Body of pancreas (tissue), 4 donors: ENCODE data around the gene ANO10. TPM values are rescaled to one million over a fixed set of nuclear protein-coding genes. Genes with fewer than 3 reads are reported as not detected.
"Not testable (repeated sequence)": the region's sequence is repeated elsewhere in the genome, so short reads cannot be mapped to it uniquely, and the experiment has no call there.

ENCODE experiments used
- ATAC-seq: fragments of 150-250 bp; one replicate; pipeline ENCODE4 v1.9.1; 2016
- DNase-seq, 4 donors: peaks; one replicate each; pipeline ENCODE4 v3.0.0-alpha.2; 2019
- H3K27ac ChIP-seq, 4 donors: fragments of 200-600 bp; sonication (generic); 1 replicate in 3 of 4; 2 replicates in 1 of 4; pipeline versions ENCODE4 v1.5.1 to v1.6.1; 2016 to 2019; ENCODE audit warnings: mild to moderate bottlenecking in 1 of 4, mixed read lengths in 1 of 4, moderate library complexity in 1 of 4
- H3K27me3 ChIP-seq, 2 donors: fragments of 200-600 bp; sonication (generic); one replicate each; pipeline ENCODE4 v1.6.0; 2016; ENCODE audit warnings: mild to moderate bottlenecking in 1 of 2
- H3K36me3 ChIP-seq, 2 donors: fragments of 200-600 bp; sonication (generic); replicated peaks in 1 of 2; 2 replicates each; pipeline ENCODE4 v1.5.1; 2016; ENCODE audit warnings: low read depth in 2 of 2; ENCODE audit not compliant: insufficient read depth in 1 of 2
- H3K4me1 ChIP-seq: fragments of 200-600 bp; sonication (generic); one replicate; pipeline ENCODE4 v1.6.0; 2016
- H3K4me3 ChIP-seq, 2 donors: fragments of 200-600 bp; sonication (generic); 1 replicate in 1 of 2; 2 replicates in 1 of 2; pipeline ENCODE4 v1.5.1; 2016 to 2019
- H3K9me3 ChIP-seq, 3 donors: fragments of 200-600 bp; sonication (generic); 1 replicate in 2 of 3; 2 replicates in 1 of 3; pipeline ENCODE4 v1.5.1; 2016
- POLR2A ChIP-seq, 3 donors: fragments of 450-650 bp; IDR thresholded peaks; one replicate each; pipeline ENCODE4 v1.6.1; 2016; ENCODE audit warnings: antibody characterized with exemption in 3 of 3, mild to moderate bottlenecking in 2 of 3
- WGBS, 2 donors: methylation state at CpG; one replicate each; pipeline ENCODE4 v1.1.5; 2017; 5-methylcytosine and 5-hydroxymethylcytosine counted together
- intact Hi-C: fragments of 100-400 bp; cut with DNase I; formaldehyde crosslinking; loops from one replicate; pipeline ENCODE4 v1.15.1; 2023
- total RNA-seq, 2 donors: library from RNA; depleted of rRNA; stranded (reverse); fragments of >200 nt; gene quantifications; one replicate each; pipeline ENCODE4 v1.1.0, GENCODE V29; 2016
- TF ChIP-seq, protein P1 (sequence below), 7 experiments: fragments of 450-650 bp in 4 of 7; fragments of 200-600 bp in 3 of 7; sonication (generic) in 3 of 7; IDR thresholded peaks; one replicate each; pipeline ENCODE4 v1.5.1; 2016 to 2019; ENCODE audit warnings: antibody characterized with exemption in 7 of 7

Gene ANO10
- total RNA-seq, 2 donors from 2014 or later: 14.3 to 16.2 TPM

DNA sequence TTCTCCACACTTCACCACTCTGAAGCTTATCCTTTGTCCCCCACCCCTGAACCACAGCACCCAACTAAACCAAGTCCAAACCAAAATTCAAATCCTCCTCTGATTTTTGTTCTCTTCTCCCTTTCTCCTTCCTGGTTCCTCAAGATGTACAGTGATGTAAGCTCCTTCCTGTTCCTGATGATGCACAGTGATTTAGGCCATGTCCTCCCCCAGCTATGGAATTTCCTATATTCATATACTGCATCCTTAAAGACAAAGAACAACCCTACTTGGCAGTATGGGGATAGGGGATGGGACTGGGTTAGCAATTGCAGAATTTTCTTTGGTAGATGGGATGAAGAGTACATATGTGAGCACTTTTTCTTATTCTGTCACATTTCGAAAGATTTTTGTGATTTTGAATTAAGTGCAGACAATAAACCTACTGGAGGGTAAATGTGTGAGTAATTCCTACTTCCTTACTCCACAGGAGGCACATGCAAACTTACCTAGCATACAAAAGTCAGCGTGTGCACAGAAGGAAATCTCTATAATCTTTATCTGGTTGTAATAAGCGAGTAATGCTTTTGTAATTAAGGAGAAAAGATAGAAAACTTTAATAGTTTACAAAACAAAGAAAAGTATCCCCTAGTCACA lies 125.0 kb downstream of the ANO10 start:
- Histone ChIP-seq H3K27me3 (no peaks in the 10 kb centered on the region), H3K9me3 (no peaks in the 10 kb centered on the region), H3K4me3 (no peak overlapping the region), H3K4me1 (no peaks in the 10 kb centered on the region), H3K27ac (no peak overlapping the region), H3K36me3 (no peaks in the 10 kb centered on the region)
- 84% methylated on average over 3 of the region's 3 CpGs for WGBS, 2 donors
- DNase-seq: no peak
- no peak for ATAC-seq
- intact Hi-C loops: no loop called here
- TF ChIP-seq, protein P1, sequence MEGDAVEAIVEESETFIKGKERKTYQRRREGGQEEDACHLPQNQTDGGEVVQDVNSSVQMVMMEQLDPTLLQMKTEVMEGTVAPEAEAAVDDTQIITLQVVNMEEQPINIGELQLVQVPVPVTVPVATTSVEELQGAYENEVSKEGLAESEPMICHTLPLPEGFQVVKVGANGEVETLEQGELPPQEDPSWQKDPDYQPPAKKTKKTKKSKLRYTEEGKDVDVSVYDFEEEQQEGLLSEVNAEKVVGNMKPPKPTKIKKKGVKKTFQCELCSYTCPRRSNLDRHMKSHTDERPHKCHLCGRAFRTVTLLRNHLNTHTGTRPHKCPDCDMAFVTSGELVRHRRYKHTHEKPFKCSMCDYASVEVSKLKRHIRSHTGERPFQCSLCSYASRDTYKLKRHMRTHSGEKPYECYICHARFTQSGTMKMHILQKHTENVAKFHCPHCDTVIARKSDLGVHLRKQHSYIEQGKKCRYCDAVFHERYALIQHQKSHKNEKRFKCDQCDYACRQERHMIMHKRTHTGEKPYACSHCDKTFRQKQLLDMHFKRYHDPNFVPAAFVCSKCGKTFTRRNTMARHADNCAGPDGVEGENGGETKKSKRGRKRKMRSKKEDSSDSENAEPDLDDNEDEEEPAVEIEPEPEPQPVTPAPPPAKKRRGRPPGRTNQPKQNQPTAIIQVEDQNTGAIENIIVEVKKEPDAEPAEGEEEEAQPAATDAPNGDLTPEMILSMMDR (IDR thresholded peaks at IDR 0.05): no peak
- TF ChIP-seq POLR2A (IDR thresholded peaks at IDR 0.05): no peak

DNA sequence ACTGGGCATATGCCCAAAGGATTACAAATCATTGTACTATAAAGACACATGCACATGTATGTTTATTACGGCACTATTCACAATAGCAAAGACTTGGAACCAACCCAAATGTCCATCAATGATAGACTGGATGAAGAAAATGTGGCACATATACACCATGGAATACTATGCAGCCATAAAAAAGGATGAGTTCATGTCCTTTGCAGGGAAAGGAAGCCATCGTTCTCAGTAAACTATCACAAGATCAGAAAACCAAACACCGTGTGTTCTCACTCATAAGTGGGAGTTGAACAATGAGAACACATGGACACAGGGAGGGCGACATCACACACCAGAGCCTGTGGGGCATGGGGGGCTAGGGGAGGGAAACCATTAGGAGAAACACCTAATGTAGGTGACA lies 128.9 kb downstream of the ANO10 start:
- H3K4me3 ChIP-seq, H3K9me3 ChIP-seq, ATAC-seq, H3K36me3 ChIP-seq, H3K4me1 ChIP-seq, H3K27me3 ChIP-seq, H3K27ac ChIP-seq, intact Hi-C loops, DNase-seq: not testable (repeated sequence)
- 93 to 97% methylated on average over 4 of the region's 4 CpGs for WGBS, 2 donors

DNA sequence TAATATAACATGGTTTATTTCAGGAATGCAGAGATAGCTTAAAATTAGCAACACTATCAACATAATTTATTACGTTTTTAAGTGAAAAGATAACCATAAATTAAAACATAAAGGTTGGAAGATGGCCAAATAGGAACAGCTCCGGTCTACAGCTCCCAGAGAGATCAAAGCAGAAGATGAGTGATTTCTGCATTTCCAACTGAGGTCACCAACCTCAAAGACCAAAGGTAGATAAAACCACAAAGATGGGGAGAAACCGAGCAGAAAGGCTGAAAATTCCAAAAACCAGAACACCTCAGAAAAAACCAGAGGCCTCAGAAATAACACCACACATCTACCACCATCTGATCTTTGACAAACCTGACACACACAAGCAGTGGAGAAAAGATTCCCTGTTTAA lies 130.0 kb downstream of the ANO10 start:
- 72 to 75% methylated on average over 3 of the region's 3 CpGs for WGBS, 2 donors
- DNase-seq, ATAC-seq, H3K27me3 ChIP-seq, H3K36me3 ChIP-seq, H3K4me3 ChIP-seq, H3K27ac ChIP-seq, H3K9me3 ChIP-seq, intact Hi-C loops, H3K4me1 ChIP-seq: not testable (repeated sequence)

DNA sequence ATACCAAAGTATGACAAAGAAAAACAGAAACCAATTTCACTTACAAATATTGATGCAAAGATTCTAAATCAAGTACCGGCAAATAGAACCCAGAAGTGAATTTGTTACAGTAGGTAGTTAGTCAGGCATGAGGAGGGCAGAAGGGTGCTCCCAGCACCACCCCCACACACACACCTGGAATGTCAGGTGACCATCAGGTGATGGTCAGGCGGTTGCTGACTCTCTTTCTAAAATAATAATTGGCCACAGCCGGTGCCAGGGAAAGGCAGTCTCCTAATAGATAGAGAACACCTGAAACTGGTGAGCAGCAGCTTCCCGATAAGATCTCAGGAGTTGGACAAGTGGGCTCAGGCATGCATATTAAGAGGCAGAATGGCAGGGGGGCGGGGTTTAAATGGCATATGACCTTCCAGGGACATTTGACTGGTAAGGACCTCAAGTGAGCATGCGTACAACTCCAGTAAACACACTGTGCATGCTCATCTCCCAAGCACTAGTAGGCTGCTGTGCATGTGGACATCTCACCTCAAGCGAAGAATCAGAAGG lies 131.1 kb downstream of the ANO10 start:
- DNase-seq: no peak
- Histone ChIP-seq H3K27me3 (no peaks in the 10 kb centered on the region), H3K9me3 (no peaks in the 10 kb centered on the region), H3K36me3 (no peaks in the 10 kb centered on the region), H3K4me3 (no peak overlapping the region), H3K4me1 (no peaks in the 10 kb centered on the region), H3K27ac (no peak overlapping the region)
- no peak for ATAC-seq
- 87% methylated on average over 7 of the region's 7 CpGs for WGBS, 2 donors
- TF ChIP-seq, protein P1 (IDR thresholded peaks at IDR 0.05): no peak
- TF ChIP-seq POLR2A (IDR thresholded peaks at IDR 0.05): no peak
- intact Hi-C loops: no loop called here

DNA sequence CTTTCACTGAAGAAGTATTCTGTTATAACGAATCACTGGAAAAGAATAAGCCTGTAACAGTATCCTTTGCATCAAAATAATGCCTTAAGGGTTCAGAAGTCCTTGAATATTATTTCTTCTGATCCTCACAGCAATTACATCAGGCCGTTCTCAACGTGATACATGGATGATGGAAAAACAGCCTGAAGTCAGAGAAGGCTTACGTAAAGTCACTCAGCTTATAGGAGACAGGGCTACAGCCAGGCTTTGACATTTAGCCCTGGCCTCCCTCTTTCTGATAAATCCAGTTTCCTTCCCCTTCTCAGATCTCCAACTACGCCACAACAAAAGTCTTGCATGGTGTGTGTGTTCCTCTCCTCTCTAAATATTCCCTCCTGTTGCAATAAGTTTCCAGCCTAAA lies 131.9 kb downstream of the ANO10 start:
- intact Hi-C loops: no loop called here
- TF ChIP-seq, protein P1 (IDR thresholded peaks at IDR 0.05): no peak
- TF ChIP-seq POLR2A (IDR thresholded peaks at IDR 0.05): no peak
- no peak for ATAC-seq
- H3K9me3 ChIP-seq: no peaks in the 10 kb centered on the region
- no peaks in the 10 kb centered on the region for H3K4me1 ChIP-seq
- no peak overlapping the region for H3K4me3 ChIP-seq
- DNase-seq: no peak
- no peaks in the 10 kb centered on the region for H3K36me3 ChIP-seq
- H3K27me3 ChIP-seq: no peaks in the 10 kb centered on the region
- H3K27ac ChIP-seq: no peak overlapping the region
- 79 to 85% methylated on average over 5 of the region's 5 CpGs for WGBS, 2 donors

DNA sequence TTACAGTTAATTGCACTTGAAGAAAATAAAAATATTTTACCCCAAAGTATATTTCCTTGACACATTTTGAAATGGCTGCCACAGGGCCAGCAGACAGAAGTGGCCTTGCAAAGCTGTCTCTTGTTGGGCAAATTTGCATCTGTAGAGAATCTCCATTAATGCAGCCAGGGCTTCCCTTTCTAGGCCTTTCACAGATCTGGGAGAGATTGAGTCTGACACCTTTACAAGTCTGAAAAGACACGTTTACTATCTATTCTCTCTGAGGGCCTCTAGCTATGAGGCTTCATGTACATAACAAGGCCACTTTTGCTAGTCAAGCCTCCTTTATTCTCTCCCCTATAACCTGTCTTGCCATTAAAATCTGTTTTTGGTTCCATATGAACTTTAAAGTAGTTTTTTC lies 135.9 kb downstream of the ANO10 start:
- Histone ChIP-seq H3K27ac (no peak overlapping the region), H3K4me1 (no peaks in the 10 kb centered on the region), H3K36me3 (no peaks in the 10 kb centered on the region), H3K27me3 (no peaks in the 10 kb centered on the region), H3K9me3 (no peaks in the 10 kb centered on the region), H3K4me3 (no peak overlapping the region)
- TF ChIP-seq, protein P1 (IDR thresholded peaks at IDR 0.05): no peak
- TF ChIP-seq POLR2A (IDR thresholded peaks at IDR 0.05): no peak
- WGBS, 2 donors: 72 to 91% methylated on average over 1 of the region's 1 CpG
- intact Hi-C loops: no loop called here
- ATAC-seq (no peak), DNase-seq (no peak)
